Suprapubic skin (tissue), 4 donors: ENCODE data around the gene RPRD1A.

ENCODE experiments used
- CTCF ChIP-seq, 2 donors: fragments of 200-600 bp in 1 of 2; fragments of 450-650 bp in 1 of 2; sonication (generic) in 1 of 2; IDR thresholded peaks; one replicate each; pipeline ENCODE4 v1.5.1; 2016 to 2019; ENCODE audit warnings: antibody characterized with exemption in 2 of 2, mild to moderate bottlenecking in 1 of 2, moderate library complexity in 1 of 2
- EP300 ChIP-seq: sonication (generic); formaldehyde crosslinking; IDR thresholded peaks from one replicate; pipeline ENCODE4 v1.6.1; 2017; ENCODE audit warnings: antibody characterized with exemption
- POLR2A ChIP-seq, 2 donors: fragments of 450-650 bp; IDR thresholded peaks; one replicate each; pipeline ENCODE4 v1.6.1; 2017; ENCODE audit warnings: antibody characterized with exemption in 2 of 2, mild to moderate bottlenecking in 2 of 2, moderate library complexity in 2 of 2
- POLR2AphosphoS5 ChIP-seq, 3 donors: sonication (generic); formaldehyde crosslinking; IDR thresholded peaks; one replicate each; pipeline ENCODE4 v1.6.1; 2017; ENCODE audit warnings: antibody characterized with exemption in 3 of 3

- TF ChIP-seq CTCF (IDR thresholded peaks at IDR 0.05), result no peak
- no peak for TF ChIP-seq EP300
- no peak for TF ChIP-seq POLR2AphosphoS5 (IDR thresholded peaks at IDR 0.05)
- TF ChIP-seq POLR2A (IDR thresholded peaks at IDR 0.05), result no peak
These were observed 20.9 kb upstream of the RPRD1A start for GRCh38 chr18:36088256-36088655.
